A549 treated with GW870086 at 1 μM for 4 hours (cell line): ENCODE measurements around the gene SPAG6. TPM values are rescaled to one million over a fixed set of nuclear protein-coding genes. Genes with fewer than 3 reads are reported as not detected.

Experiments
- total RNA-seq: library from RNA; stranded (reverse); fragments of 200-300 nt; extraction: Qiagen RNA extraction; gene quantifications from 5 replicates; pipeline ENCODE4 v1.2.3, GENCODE V29; 2022; ENCODE audit warnings: low read depth

Gene SPAG6
- total RNA-seq, result not detected in 5 replicates

GRCh38 chr10:22345301-22346095 is at the start of gene SPAG6:
TSS of gene SPAG6 (plus strand) at chr10:22345496. CDS start at chr10:22345612, 116 bp downstream.

DNA sequence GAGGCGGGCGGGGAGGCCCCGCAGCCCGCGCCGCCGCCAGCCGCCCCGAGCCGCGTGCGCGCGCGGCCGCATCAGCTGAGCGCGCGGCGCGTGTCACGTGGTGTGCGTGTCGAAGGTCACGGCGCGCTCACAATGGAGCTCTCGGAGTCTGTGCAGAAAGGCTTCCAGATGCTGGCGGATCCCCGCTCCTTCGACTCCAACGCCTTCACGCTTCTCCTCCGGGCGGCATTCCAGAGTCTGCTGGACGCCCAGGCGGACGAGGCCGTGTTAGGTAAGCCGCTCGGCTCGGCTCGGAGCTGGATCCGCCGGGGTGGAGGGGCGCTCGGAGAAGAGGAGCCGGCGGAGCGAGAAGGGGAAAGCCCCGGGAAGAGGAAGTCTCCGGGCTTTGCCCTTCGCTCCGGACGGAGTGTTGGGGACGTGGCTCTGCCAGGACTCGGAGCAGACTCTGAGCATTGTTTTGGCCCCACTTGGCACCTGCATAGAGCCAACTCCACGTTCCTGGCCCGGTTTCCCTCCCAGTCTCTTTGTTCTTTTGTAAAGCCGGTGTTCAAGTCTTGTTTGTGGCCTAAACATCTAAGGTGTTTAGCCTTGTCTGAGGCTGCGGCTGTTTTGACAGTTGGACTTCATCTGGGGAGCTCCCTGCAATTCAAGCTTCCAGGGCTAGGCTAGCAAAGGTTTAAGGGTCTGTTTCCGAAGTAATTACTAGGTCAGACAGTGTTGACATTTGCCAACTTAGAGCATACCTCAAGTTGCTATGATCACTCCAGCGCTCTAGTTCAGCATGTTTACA is 28.8 kb upstream of the SPAG6 start, which contains the start of gene COMMD3:
COMMD3 (plus strand) TSS at position 103 of the 790 bp plus-strand sequence; CDS start at position 133, 30 bp downstream.

GRCh38 chr10:22320591-22321155 is 24.6 kb upstream of the SPAG6 start, which contains the start of gene BMI1:
TSS of gene BMI1 (plus strand) at chr10:22321099. CDS start at chr10:22326450, 5,351 bp downstream.

Other genes with a start within 250 kb of the SPAG6 start
- 0.16 TPM in 1 of 5 replicates, not detected in the others for gene EBLN1, start 127.5 kb upstream of the SPAG6 start, total RNA-seq
- gene COMMD3, start 29.1 kb upstream of the SPAG6 start, total RNA-seq, result 48.2 to 53.6 TPM (median 50.3 TPM) in 5 replicates
- gene BMI1, start 24.4 kb upstream of the SPAG6 start, total RNA-seq, result 31.8 to 42.1 TPM (median 38.9 TPM) in 5 replicates